ENCODE results near the gene PACRG.
A peak's percentile ranks its signal among the peaks of the same experiment; 100 is the strongest.

The PACRG gene

GRCh38 chr6:163136681-163137397 lies 409.1 kb downstream of the PACRG start:
- no peak for DNase-seq (ENCODE audit: low spot score in 2 of 2)
- H3K9me3 Mint-ChIP-seq = peaks cover 4% of the 10 kb centered on the region
- ATAC-seq = no peak
- no peak overlapping the region for H3K4me3 Mint-ChIP-seq
- H3K4me1 Mint-ChIP-seq = no peaks in the 10 kb centered on the region
- no peak overlapping the region for H3K27ac Mint-ChIP-seq
- H3K36me3 Mint-ChIP-seq = no peaks in the 10 kb centered on the region

- DNase-seq (ENCODE audit: low spot score in 2 of 2) (no peak), ATAC-seq (no peak)
- Mint-ChIP-seq H3K4me1 (no peaks in the 10 kb centered on the region), H3K27ac (no peak overlapping the region), H3K9me3 (peaks cover 4% of the 10 kb centered on the region), H3K36me3 (no peaks in the 10 kb centered on the region), H3K4me3 (no peak overlapping the region)
These were observed 409.7 kb downstream of the PACRG start for GRCh38 chr6:163137398-163137881.

GRCh38 chr6:163146036-163146435 lies 418.3 kb downstream of the PACRG start:
- ATAC-seq = no peak
- H3K4me3 Mint-ChIP-seq = no peak overlapping the region
- H3K9me3 Mint-ChIP-seq = no peaks in the 10 kb centered on the region
- DNase-seq (ENCODE audit: low spot score in 2 of 2) = no peak
- no peaks in the 10 kb centered on the region for H3K36me3 Mint-ChIP-seq
- no peaks in the 10 kb centered on the region for H3K4me1 Mint-ChIP-seq
- H3K27ac Mint-ChIP-seq = no peak overlapping the region

GRCh38 chr6:163147994-163148393 lies 420.2 kb downstream of the PACRG start:
- no peaks in the 10 kb centered on the region for H3K4me1 Mint-ChIP-seq
- no peaks in the 10 kb centered on the region for H3K36me3 Mint-ChIP-seq
- DNase-seq (ENCODE audit: low spot score in 2 of 2) (no peak), ATAC-seq (no peak)
- no peak overlapping the region for H3K4me3 Mint-ChIP-seq
- H3K9me3 Mint-ChIP-seq = no peaks in the 10 kb centered on the region
- no peak overlapping the region for H3K27ac Mint-ChIP-seq

- no peak for ATAC-seq
- Mint-ChIP-seq H3K27ac (no peak overlapping the region), H3K9me3 (no peaks in the 10 kb centered on the region), H3K4me1 (no peaks in the 10 kb centered on the region), H3K36me3 (no peaks in the 10 kb centered on the region), H3K4me3 (no peak overlapping the region)
- no peak for DNase-seq (ENCODE audit: low spot score in 2 of 2)
These were observed 420.9 kb downstream of the PACRG start for GRCh38 chr6:163148451-163149278.

- DNase-seq (ENCODE audit: low spot score in 2 of 2) = no peak
- Mint-ChIP-seq H3K27ac (no peak overlapping the region), H3K4me1 (no peaks in the 10 kb centered on the region), H3K36me3 (no peaks in the 10 kb centered on the region), H3K4me3 (no peak overlapping the region), H3K9me3 (no peaks in the 10 kb centered on the region)
- ATAC-seq = no peak
These were observed 421.6 kb downstream of the PACRG start for GRCh38 chr6:163149279-163149848.

- DNase-seq (ENCODE audit: low spot score in 2 of 2) (no peak), ATAC-seq (no peak)
- Mint-ChIP-seq H3K4me1 (no peaks in the 10 kb centered on the region), H3K27ac (no peak overlapping the region), H3K4me3 (no peak overlapping the region), H3K9me3 (no peaks in the 10 kb centered on the region), H3K36me3 (no peaks in the 10 kb centered on the region)
These were observed 423.4 kb downstream of the PACRG start for GRCh38 chr6:163151212-163151611.

- ATAC-seq (no peak), DNase-seq (ENCODE audit: low spot score in 2 of 2) (no peak)
- Mint-ChIP-seq H3K36me3 (no peaks in the 10 kb centered on the region), H3K27ac (no peak overlapping the region), H3K4me3 (no peak overlapping the region), H3K4me1 (no peaks in the 10 kb centered on the region), H3K9me3 (no peaks in the 10 kb centered on the region)
These were observed 424.9 kb downstream of the PACRG start for GRCh38 chr6:163152701-163153100.

- ATAC-seq (no peak), DNase-seq (ENCODE audit: low spot score in 2 of 2) (no peak)
- no peak overlapping the region for H3K4me3 Mint-ChIP-seq
- no peaks in the 10 kb centered on the region for H3K9me3 Mint-ChIP-seq
- no peaks in the 10 kb centered on the region for H3K4me1 Mint-ChIP-seq
- H3K27ac Mint-ChIP-seq = no peak overlapping the region
- H3K36me3 Mint-ChIP-seq = no peaks in the 10 kb centered on the region
These were observed 431.3 kb downstream of the PACRG start for GRCh38 chr6:163159110-163159509.

- no peak for ATAC-seq
- Mint-ChIP-seq H3K9me3 (no peaks in the 10 kb centered on the region), H3K27ac (no peak overlapping the region), H3K36me3 (no peaks in the 10 kb centered on the region), H3K4me3 (no peak overlapping the region), H3K4me1 (no peaks in the 10 kb centered on the region)
- no peak for DNase-seq (ENCODE audit: low spot score in 2 of 2)
These were observed 431.9 kb downstream of the PACRG start for GRCh38 chr6:163159689-163160088.

- Mint-ChIP-seq H3K4me1 (no peaks in the 10 kb centered on the region), H3K9me3 (no peaks in the 10 kb centered on the region), H3K36me3 (no peaks in the 10 kb centered on the region), H3K4me3 (no peak overlapping the region), H3K27ac (no peak overlapping the region)
- DNase-seq (ENCODE audit: low spot score in 2 of 2) (no peak), ATAC-seq (peak; percentile 42)
These were observed 434.5 kb downstream of the PACRG start for GRCh38 chr6:163162007-163162873.

GRCh38 chr6:163162874-163163213 lies 435.1 kb downstream of the PACRG start:
- peak; percentile 37 for ATAC-seq
- H3K36me3 Mint-ChIP-seq = no peaks in the 10 kb centered on the region
- H3K4me1 Mint-ChIP-seq = no peaks in the 10 kb centered on the region
- H3K9me3 Mint-ChIP-seq = no peaks in the 10 kb centered on the region
- DNase-seq (ENCODE audit: low spot score in 2 of 2) = no peak
- no peak overlapping the region for H3K4me3 Mint-ChIP-seq
- no peak overlapping the region for H3K27ac Mint-ChIP-seq

- Mint-ChIP-seq H3K27ac (no peak overlapping the region), H3K36me3 (no peaks in the 10 kb centered on the region), H3K4me3 (no peak overlapping the region), H3K9me3 (no peaks in the 10 kb centered on the region), H3K4me1 (no peaks in the 10 kb centered on the region)
- no peak for DNase-seq (ENCODE audit: low spot score in 2 of 2)
- ATAC-seq = no peak
These were observed 436.6 kb downstream of the PACRG start for GRCh38 chr6:163164175-163164900.

GRCh38 chr6:163165155-163165910 lies 437.6 kb downstream of the PACRG start:
- ATAC-seq (peak; percentile 29), DNase-seq (ENCODE audit: low spot score in 2 of 2) (no peak)
- H3K4me3 Mint-ChIP-seq = no peak overlapping the region
- no peaks in the 10 kb centered on the region for H3K4me1 Mint-ChIP-seq
- H3K9me3 Mint-ChIP-seq = no peaks in the 10 kb centered on the region
- no peaks in the 10 kb centered on the region for H3K36me3 Mint-ChIP-seq
- no peak overlapping the region for H3K27ac Mint-ChIP-seq
